Kidney (tissue), 14 donors: Measurements from ENCODE around the gene PIK3AP1. TPM values are rescaled to one million over a fixed set of nuclear protein-coding genes. Genes with fewer than 3 reads are reported as not detected.

Experiments
- DNase-seq, 5 donors: peaks; one replicate each; pipeline ENCODE4 v3.0.0-alpha.2; 2013 to 2020
- FAIRE-seq: peaks from 2 replicates; lab custom pipeline; 2012; peaks lifted over from hg19 to GRCh38; lab: Jason Lieb, UNC
- H3K27ac ChIP-seq, 2 donors: one replicate each; pipeline ENCODE4 v1.7.0; 2013; ENCODE audit warnings: low read depth in 2 of 2, low read length in 2 of 2, inconsistent platforms in 1 of 2
- H3K27me3 ChIP-seq: one replicate; pipeline ENCODE4 v1.7.1; 2013; ENCODE audit warnings: low read length, inconsistent platforms; ENCODE audit not compliant: control insufficient read depth, insufficient read depth
- H3K36me3 ChIP-seq, 3 donors: one replicate each; pipeline versions ENCODE4 v1.7.0 to v1.7.1; 2013; ENCODE audit warnings: low read length in 3 of 3, control low read depth in 1 of 3, inconsistent platforms in 1 of 3; ENCODE audit not compliant: insufficient read depth in 3 of 3, control insufficient read depth in 2 of 3
- H3K4me1 ChIP-seq, 3 donors: one replicate each; pipeline versions ENCODE4 v1.7.0 to v1.7.1; 2013; ENCODE audit warnings: low read length in 3 of 3, inconsistent platforms in 1 of 3, low read depth in 1 of 3; ENCODE audit not compliant: control insufficient read depth in 2 of 3, insufficient read depth in 2 of 3
- H3K4me3 ChIP-seq, 3 donors: one replicate each; pipeline versions ENCODE4 v1.7.0 to v1.8.1; 2013; ENCODE audit warnings: low read length in 3 of 3, control low read depth in 1 of 3, inconsistent platforms in 1 of 3
- H3K9ac ChIP-seq, 3 donors: one replicate each; pipeline versions ENCODE4 v1.7.0 to v1.7.1; 2013; ENCODE audit warnings: low read length in 3 of 3, control low read depth in 1 of 3, inconsistent platforms in 1 of 3
- H3K9me3 ChIP-seq, 3 donors: one replicate each; pipeline versions ENCODE4 v1.7.0 to v1.7.1; 2013; ENCODE audit warnings: low read length in 3 of 3, control low read depth in 1 of 3, inconsistent platforms in 1 of 3; ENCODE audit not compliant: control insufficient read depth in 2 of 3, insufficient read depth in 1 of 3
- intact Hi-C: fragments of 100-400 bp; cut with DNase I; formaldehyde crosslinking; loops from one replicate; pipeline ENCODE4 v1.11.1; 2022
- polyA plus RNA-seq: library from polyadenylated mRNA; stranded (reverse); fragments of 350-450 nt; fragmentation: Illumina TruSeq; extraction: RNeasy Lipid Tissue Mini Kit (QIAGEN cat#74804); gene quantifications from one replicate; pipeline ENCODE4 v1.2.3, GENCODE V29; 2014; ENCODE audit warnings: low read depth, low replicate concordance; ENCODE audit not compliant: insufficient read depth
- total RNA-seq: library from RNA; stranded (reverse); fragmentation: NEBNext Ultra II Directional; extraction: Animal tissue kit (Norgen Biotek cat#: 25700); gene quantifications from one replicate; pipeline ENCODE4 v1.2.1, GENCODE V29; 2021
- TF ChIP-seq, protein P1 (sequence below): IDR thresholded peaks from 3 replicates; pipeline ENCODE4 v1.5.1; 2012; ENCODE audit warnings: mild to moderate bottlenecking, moderate library complexity, borderline replicate concordance; ENCODE audit not compliant: insufficient read depth; ENCODE audit errors: extremely low read depth
- donor health status: control.
- donor health status: control.
- donor health status: control.
- donor health status: control.
- donor health status: control.
- donor health status: DM: yes; HTN: yes; CAD: no.
- donor health status: Normal renal cell carcinoma (clear cell type).

The PIK3AP1 gene
- total and polyA plus RNA-seq, 2 donors from 2014 or later = 6.5 to 28.4 TPM

DNA sequence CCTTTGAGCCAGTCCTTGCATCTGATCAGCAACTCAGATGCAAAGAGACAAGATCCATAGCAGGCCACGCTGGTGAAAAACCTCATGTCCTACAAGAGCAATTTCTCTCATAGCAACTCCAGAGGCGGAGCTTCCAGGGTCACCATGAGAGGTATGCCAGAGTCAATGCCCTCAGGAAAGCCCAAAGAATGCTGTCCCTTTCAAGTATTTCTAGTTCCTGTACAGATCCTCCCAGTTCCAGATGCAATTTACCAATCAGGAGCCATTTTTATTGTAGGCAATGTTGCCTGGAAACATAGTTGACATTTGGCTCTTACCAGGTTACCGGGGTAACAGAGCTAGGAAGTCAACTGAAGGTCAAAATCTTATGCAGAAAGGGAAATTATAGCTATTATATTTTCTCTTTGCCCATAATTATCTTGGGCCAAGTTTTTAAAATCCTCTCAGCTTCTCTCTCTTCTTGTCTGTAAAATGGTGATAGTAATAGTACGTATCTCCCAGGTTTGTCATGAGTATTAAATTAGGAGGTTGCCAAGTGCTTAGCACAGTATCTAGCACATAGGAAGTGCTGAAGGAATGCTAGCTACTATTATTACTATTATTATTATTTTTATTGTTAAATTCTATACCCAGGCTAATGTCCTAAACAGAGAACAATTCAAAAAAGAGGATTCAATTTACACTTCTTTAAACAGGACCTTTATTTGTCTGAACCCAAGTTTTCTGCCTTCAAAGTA, 87.2 kb downstream of the PIK3AP1 start:
- intact Hi-C loops = no loop called here
- H3K9me3 ChIP-seq = no peaks in the 10 kb centered on the region
- TF ChIP-seq, protein P1, sequence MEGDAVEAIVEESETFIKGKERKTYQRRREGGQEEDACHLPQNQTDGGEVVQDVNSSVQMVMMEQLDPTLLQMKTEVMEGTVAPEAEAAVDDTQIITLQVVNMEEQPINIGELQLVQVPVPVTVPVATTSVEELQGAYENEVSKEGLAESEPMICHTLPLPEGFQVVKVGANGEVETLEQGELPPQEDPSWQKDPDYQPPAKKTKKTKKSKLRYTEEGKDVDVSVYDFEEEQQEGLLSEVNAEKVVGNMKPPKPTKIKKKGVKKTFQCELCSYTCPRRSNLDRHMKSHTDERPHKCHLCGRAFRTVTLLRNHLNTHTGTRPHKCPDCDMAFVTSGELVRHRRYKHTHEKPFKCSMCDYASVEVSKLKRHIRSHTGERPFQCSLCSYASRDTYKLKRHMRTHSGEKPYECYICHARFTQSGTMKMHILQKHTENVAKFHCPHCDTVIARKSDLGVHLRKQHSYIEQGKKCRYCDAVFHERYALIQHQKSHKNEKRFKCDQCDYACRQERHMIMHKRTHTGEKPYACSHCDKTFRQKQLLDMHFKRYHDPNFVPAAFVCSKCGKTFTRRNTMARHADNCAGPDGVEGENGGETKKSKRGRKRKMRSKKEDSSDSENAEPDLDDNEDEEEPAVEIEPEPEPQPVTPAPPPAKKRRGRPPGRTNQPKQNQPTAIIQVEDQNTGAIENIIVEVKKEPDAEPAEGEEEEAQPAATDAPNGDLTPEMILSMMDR = no peak
- H3K4me3 ChIP-seq = no peak overlapping the region
- no peak overlapping the region for H3K27ac ChIP-seq
- FAIRE-seq = no peak
- no peaks in the 10 kb centered on the region for H3K27me3 ChIP-seq
- peaks cover 0 to 25% (median 0%) of the 10 kb centered on the region in 3 donors for H3K4me1 ChIP-seq
- DNase-seq = peak in 4 of 5 donors; percentile 45 to 70 (median 58)
- H3K9ac ChIP-seq = no peak overlapping the region
- H3K36me3 ChIP-seq = no peaks in the 10 kb centered on the region

DNA sequence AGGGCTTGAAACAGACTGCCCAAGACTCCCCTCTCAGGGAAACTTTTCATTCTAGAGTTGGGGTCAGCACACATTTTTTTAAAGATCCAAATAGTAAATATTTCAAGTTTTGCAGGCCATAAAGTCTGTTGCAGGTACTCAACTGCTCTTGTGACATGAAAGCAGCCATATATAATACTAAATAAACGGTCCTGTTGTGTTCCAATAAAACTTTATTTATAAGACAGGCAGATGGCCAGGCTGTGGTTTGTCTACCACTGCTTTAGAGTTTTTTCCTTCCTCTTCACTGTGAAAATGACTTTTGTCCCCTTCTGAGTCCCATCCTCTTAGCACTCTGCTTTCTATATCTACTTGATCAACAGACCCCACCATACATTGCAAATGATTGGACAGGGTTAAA, 93.0 kb downstream of the PIK3AP1 start:
- Histone ChIP-seq H3K4me1 (no peaks in the 10 kb centered on the region), H3K27ac (no peak overlapping the region), H3K9ac (no peak overlapping the region), H3K27me3 (no peaks in the 10 kb centered on the region), H3K4me3 (no peak overlapping the region), H3K9me3 (no peaks in the 10 kb centered on the region), H3K36me3 (no peaks in the 10 kb centered on the region)
- DNase-seq (no peak), FAIRE-seq (no peak)
- TF ChIP-seq, protein P1 = no peak
- intact Hi-C loops = no loop called here

DNA sequence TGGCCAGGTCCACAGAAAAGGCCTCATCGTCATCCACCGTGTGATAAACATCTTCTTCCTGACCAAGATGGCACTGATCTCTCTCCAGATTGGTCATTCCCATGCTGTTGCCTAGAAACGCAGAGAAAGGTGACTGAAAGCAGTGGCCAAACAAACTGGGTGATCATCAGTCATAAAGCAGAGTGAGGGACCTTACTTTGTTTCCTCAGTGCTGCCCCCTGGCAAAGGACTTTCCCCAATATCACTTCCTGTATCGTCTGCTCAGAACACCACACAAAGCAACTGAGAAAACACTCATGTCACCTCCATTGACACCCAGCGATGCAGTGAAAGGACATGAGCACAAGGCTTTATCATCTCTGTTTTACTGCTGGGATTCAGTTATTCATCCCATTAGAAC, 93.5 kb downstream of the PIK3AP1 start:
- no peak overlapping the region for H3K27ac ChIP-seq
- TF ChIP-seq, protein P1 = no peak
- DNase-seq (no peak), FAIRE-seq (no peak)
- no peaks in the 10 kb centered on the region for H3K9me3 ChIP-seq
- no peaks in the 10 kb centered on the region for H3K36me3 ChIP-seq
- intact Hi-C loops = no loop called here
- H3K4me1 ChIP-seq = no peaks in the 10 kb centered on the region
- no peaks in the 10 kb centered on the region for H3K27me3 ChIP-seq
- H3K4me3 ChIP-seq = no peak overlapping the region
- no peak overlapping the region for H3K9ac ChIP-seq
